HEK293T (cell line): ENCODE measurements around the gene MROH2A.

ENCODE experiments used
- CTCF ChIA-PET: fragments of 350-600 bp; formaldehyde crosslinking; extraction: SDS; loops from one replicate; lab custom pipeline; 2021; ENCODE audit warnings: antibody characterized with exemption, inconsistent platforms; lab: Yijun Ruan, JAX
- POLR2A ChIA-PET: fragments of 350-600 bp; formaldehyde crosslinking; extraction: SDS; loops from one replicate; lab custom pipeline; 2020; ENCODE audit warnings: antibody characterized with exemption, inconsistent platforms; lab: Yijun Ruan, JAX
- DNase-seq: peaks from one replicate; pipeline ENCODE4 v3.0.0; 2012; ENCODE audit warnings: mixed read lengths; ENCODE audit errors: extremely low spot score
- FOXK2 ChIP-seq: fragments of 450-650 bp; IDR thresholded peaks from 2 replicates; pipeline ENCODE4 v1.6.1; 2016; ENCODE audit warnings: mild to moderate bottlenecking
- HDGF ChIP-seq: fragments of 450-650 bp; IDR thresholded peaks from 2 replicates; pipeline ENCODE4 v1.6.1; 2017; ENCODE audit warnings: antibody characterized with exemption, borderline replicate concordance
- LEF1 ChIP-seq: fragments of 450-650 bp; IDR thresholded peaks from 2 replicates; pipeline ENCODE4 v1.6.1; 2017; ENCODE audit warnings: mild to moderate bottlenecking, borderline replicate concordance
- NFRKB ChIP-seq: fragments of 450-650 bp; IDR thresholded peaks from 2 replicates; pipeline ENCODE4 v1.6.1; 2016; ENCODE audit warnings: mild to moderate bottlenecking, moderate library complexity
- PKNOX1 ChIP-seq: fragments of 450-650 bp; IDR thresholded peaks from 2 replicates; pipeline ENCODE4 v1.6.1; 2016
- SP1 ChIP-seq: fragments of 450-650 bp; IDR thresholded peaks from 2 replicates; pipeline ENCODE4 v1.6.1; 2017
- SUZ12 ChIP-seq: fragments of 450-650 bp; IDR thresholded peaks from 2 replicates; pipeline ENCODE4 v1.6.1; 2016; ENCODE audit warnings: mild to moderate bottlenecking
- TARDBP ChIP-seq: fragments of 450-650 bp; IDR thresholded peaks from 2 replicates; pipeline ENCODE4 v1.6.1; 2016
- ZNF384 ChIP-seq: fragments of 450-650 bp; IDR thresholded peaks from 2 replicates; pipeline ENCODE4 v1.6.1; 2016

MROH2A gene

GRCh38 chr2:233882353-233882752, 104.2 kb downstream of the MROH2A start:
- DNase-seq, result no peak
- CTCF ChIA-PET, result no interaction called here
- POLR2A ChIA-PET, result no interaction called here
- TF ChIP-seq SUZ12 (no peak), SP1 (no peak), PKNOX1 (no peak), FOXK2 (no peak), ZNF384 (no peak), LEF1 (no peak), HDGF (no peak), TARDBP (no peak), NFRKB (no peak)
